ENCODE results near the gene MRPL23. TPM values are rescaled to one million over a fixed set of nuclear protein-coding genes. Genes with fewer than 3 reads are reported as not detected.

Gene MRPL23
- total RNA-seq, 1 experiment from 2014 or later = 123 TPM

DNA sequence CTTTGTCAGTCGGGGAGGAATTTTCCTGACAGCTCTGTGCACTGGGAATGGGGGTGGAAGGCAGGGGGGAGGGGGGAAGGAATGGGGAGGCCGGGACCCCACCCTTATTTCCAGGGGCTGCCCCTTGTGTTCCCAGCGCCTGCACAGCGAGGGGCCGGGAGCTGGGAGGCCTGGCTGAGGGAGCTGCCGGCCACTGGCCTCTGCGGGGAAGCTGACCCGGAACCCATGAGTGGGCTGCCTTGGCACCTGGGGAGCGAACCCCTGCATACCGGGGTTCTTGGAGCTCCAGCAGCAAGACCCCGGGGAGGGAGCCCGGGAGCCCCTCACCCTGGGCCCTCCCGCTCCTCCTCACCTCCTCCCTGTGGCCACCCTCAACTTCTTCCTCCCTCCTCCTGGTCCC is 47.0 kb downstream of the MRPL23 start:
- ChIA-PET POLR2A (no interaction called here), CTCF (interaction anchor here (0.7 kb wide), 1 partner anchor 25 kb away, joined by 3 read pairs; no protein-coding TSS in a partner anchor)
- Histone ChIP-seq H3K36me3 (ENCODE audit: control insufficient read depth, insufficient read depth, low read length) (no peaks in the 10 kb centered on the region), H3K4me3 (ENCODE audit: low read depth in 2 of 2, low read length in 2 of 2) (no peak overlapping the region), H3K9me3 (ENCODE audit: control insufficient read depth, insufficient read depth, low read depth, low read length) (no peaks in the 10 kb centered on the region), H3K4me1 (ENCODE audit: control insufficient read depth, insufficient read depth, low read length) (no peaks in the 10 kb centered on the region), H3K27me3 (ENCODE audit: control insufficient read depth, insufficient read depth, low read length) (no peaks in the 10 kb centered on the region), H3K27ac (ENCODE audit: low read length) (no peak overlapping the region)
- intact Hi-C loops (cut with micrococcal nuclease; ENCODE audit: unreplicated experiment) = no loop called here
- BruUV-seq (replicated peaks) = no TSS peak
- ATAC-seq (no peak), DNase-seq (ENCODE audit: low read depth, low spot score) (no peak)
- in situ Hi-C loops (cut with HindIII; ENCODE audit: low pct_unique_long_range_greater_than_20kb, low sequenced_read_pairs) = no loop called here
- no peak for TF ChIP-seq SIN3A (IDR thresholded peaks at IDR 0.05; ENCODE audit: borderline replicate concordance, insufficient read depth, low read depth, low read length)
- TF ChIP-seq, protein P1, sequence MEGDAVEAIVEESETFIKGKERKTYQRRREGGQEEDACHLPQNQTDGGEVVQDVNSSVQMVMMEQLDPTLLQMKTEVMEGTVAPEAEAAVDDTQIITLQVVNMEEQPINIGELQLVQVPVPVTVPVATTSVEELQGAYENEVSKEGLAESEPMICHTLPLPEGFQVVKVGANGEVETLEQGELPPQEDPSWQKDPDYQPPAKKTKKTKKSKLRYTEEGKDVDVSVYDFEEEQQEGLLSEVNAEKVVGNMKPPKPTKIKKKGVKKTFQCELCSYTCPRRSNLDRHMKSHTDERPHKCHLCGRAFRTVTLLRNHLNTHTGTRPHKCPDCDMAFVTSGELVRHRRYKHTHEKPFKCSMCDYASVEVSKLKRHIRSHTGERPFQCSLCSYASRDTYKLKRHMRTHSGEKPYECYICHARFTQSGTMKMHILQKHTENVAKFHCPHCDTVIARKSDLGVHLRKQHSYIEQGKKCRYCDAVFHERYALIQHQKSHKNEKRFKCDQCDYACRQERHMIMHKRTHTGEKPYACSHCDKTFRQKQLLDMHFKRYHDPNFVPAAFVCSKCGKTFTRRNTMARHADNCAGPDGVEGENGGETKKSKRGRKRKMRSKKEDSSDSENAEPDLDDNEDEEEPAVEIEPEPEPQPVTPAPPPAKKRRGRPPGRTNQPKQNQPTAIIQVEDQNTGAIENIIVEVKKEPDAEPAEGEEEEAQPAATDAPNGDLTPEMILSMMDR (IDR thresholded peaks at IDR 0.05) = no peak
- TF ChIP-seq POLR2AphosphoS5 (IDR thresholded peaks at IDR 0.05; ENCODE audit: low read depth, low read length) = no peak
- TF ChIP-seq, protein P2, sequence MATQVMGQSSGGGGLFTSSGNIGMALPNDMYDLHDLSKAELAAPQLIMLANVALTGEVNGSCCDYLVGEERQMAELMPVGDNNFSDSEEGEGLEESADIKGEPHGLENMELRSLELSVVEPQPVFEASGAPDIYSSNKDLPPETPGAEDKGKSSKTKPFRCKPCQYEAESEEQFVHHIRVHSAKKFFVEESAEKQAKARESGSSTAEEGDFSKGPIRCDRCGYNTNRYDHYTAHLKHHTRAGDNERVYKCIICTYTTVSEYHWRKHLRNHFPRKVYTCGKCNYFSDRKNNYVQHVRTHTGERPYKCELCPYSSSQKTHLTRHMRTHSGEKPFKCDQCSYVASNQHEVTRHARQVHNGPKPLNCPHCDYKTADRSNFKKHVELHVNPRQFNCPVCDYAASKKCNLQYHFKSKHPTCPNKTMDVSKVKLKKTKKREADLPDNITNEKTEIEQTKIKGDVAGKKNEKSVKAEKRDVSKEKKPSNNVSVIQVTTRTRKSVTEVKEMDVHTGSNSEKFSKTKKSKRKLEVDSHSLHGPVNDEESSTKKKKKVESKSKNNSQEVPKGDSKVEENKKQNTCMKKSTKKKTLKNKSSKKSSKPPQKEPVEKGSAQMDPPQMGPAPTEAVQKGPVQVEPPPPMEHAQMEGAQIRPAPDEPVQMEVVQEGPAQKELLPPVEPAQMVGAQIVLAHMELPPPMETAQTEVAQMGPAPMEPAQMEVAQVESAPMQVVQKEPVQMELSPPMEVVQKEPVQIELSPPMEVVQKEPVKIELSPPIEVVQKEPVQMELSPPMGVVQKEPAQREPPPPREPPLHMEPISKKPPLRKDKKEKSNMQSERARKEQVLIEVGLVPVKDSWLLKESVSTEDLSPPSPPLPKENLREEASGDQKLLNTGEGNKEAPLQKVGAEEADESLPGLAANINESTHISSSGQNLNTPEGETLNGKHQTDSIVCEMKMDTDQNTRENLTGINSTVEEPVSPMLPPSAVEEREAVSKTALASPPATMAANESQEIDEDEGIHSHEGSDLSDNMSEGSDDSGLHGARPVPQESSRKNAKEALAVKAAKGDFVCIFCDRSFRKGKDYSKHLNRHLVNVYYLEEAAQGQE (IDR thresholded peaks at IDR 0.05; ENCODE audit: insufficient read depth in 1 of 2, low read depth in 2 of 2, low read length in 1 of 2) = no peak
- TF ChIP-seq TCF7L2 (IDR thresholded peaks at IDR 0.05; ENCODE audit: low read depth, low read length) = no peak

DNA sequence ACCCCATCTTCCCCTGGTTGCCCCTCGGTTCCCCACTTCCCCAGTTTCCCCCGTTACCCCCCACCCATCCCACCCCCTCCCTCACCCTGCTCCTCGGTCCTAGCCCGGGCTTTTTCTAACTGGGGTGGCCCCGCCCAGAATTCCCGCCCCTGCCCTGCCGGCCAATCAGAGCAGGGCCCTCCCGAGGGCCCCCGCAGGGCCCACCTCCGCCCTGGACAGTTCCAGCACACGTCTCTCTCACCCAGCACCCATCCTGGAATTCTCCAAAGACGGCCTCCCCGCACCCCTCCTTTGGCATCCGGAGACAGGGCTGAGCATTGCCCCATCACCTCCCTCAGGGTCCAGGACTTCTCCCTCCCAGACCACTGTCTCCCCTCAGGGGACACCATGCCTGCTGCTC is 50.6 kb downstream of the MRPL23 start, which contains the start of gene H19:
Gene H19 (minus strand): TSS at position 88 of the 400 bp plus-strand sequence.
- Histone ChIP-seq H3K27me3 (ENCODE audit: control insufficient read depth, insufficient read depth, low read length) (no peaks in the 10 kb centered on the region), H3K27ac (ENCODE audit: low read length) (no peak within 1 kb of the TSS), H3K4me3 (ENCODE audit: low read depth in 2 of 2, low read length in 2 of 2) (no peak within 1 kb of the TSS), H3K4me1 (ENCODE audit: control insufficient read depth, insufficient read depth, low read length) (no peaks in the 10 kb centered on the region), H3K36me3 (ENCODE audit: control insufficient read depth, insufficient read depth, low read length) (no peaks in the 10 kb centered on the region), H3K9me3 (ENCODE audit: control insufficient read depth, insufficient read depth, low read depth, low read length) (no peaks in the 10 kb centered on the region)
- no TSS peak for BruUV-seq (replicated peaks)
- TF ChIP-seq TCF7L2 (IDR thresholded peaks at IDR 0.05; ENCODE audit: low read depth, low read length) = no peak
- TF ChIP-seq SIN3A (IDR thresholded peaks at IDR 0.05; ENCODE audit: borderline replicate concordance, insufficient read depth, low read depth, low read length) = no peak
- TF ChIP-seq POLR2AphosphoS5 (IDR thresholded peaks at IDR 0.05; ENCODE audit: low read depth, low read length) = no peak
- TF ChIP-seq, protein P2 (IDR thresholded peaks at IDR 0.05; ENCODE audit: insufficient read depth in 1 of 2, low read depth in 2 of 2, low read length in 1 of 2) = no peak
- TF ChIP-seq, protein P1 (IDR thresholded peaks at IDR 0.05) = no peak
- POLR2A ChIA-PET = no interaction called here
- in situ Hi-C loops (cut with HindIII; ENCODE audit: low pct_unique_long_range_greater_than_20kb, low sequenced_read_pairs) (no loop called here), intact Hi-C loops (cut with micrococcal nuclease; ENCODE audit: unreplicated experiment) (no loop called here)
- CTCF ChIA-PET = interaction anchor here (0.8 to 1.7 kb wide), 5 partner anchors 30 to 304 kb away, joined by 3 to 12 read pairs (median 5); no protein-coding TSS in a partner anchor
- DNase-seq (ENCODE audit: low read depth, low spot score) (no peak), ATAC-seq (peak; percentile 54)

Measured in Panc1 (cell line).